ENCODE measurements around the gene CATSPER3.

Gene CATSPER3

GRCh38 chr5:135018457-135018856 is 50.8 kb downstream of the CATSPER3 start:
- H3K27me3 ChIP-seq (ENCODE audit: control insufficient read depth in 5 of 5, insufficient read depth in 4 of 5, low read length in 5 of 5), result no peaks in the 10 kb centered on the region
- H3K4me1 ChIP-seq (ENCODE audit: control insufficient read depth in 5 of 5, insufficient read depth in 5 of 5, low read length in 5 of 5), result peaks cover 1 to 14% (median 10%) of the 10 kb centered on the region in 5 donors
- H3K27ac ChIP-seq (ENCODE audit: low read depth, low read length), result no peak overlapping the region
- H3K4me3 ChIP-seq (ENCODE audit: low read depth in 1 of 5, low read length in 5 of 5), result no peak overlapping the region
- H3K9ac ChIP-seq (ENCODE audit: low read length in 5 of 5), result no peak overlapping the region
- no peaks in the 10 kb centered on the region for H3K9me3 ChIP-seq (ENCODE audit: control insufficient read depth in 5 of 5, low read length in 5 of 5)
- H3K36me3 ChIP-seq (ENCODE audit: control insufficient read depth in 5 of 5, insufficient read depth in 5 of 5, low read length in 5 of 5), result no peaks in the 10 kb centered on the region

GRCh38 chr5:135019314-135019713 is 51.6 kb downstream of the CATSPER3 start:
- H3K36me3 ChIP-seq (ENCODE audit: control insufficient read depth in 5 of 5, insufficient read depth in 5 of 5, low read length in 5 of 5), result no peaks in the 10 kb centered on the region
- H3K4me1 ChIP-seq (ENCODE audit: control insufficient read depth in 5 of 5, insufficient read depth in 5 of 5, low read length in 5 of 5), result peaks cover 1 to 6% (median 5%) of the 10 kb centered on the region in 5 donors

GRCh38 chr5:135020111-135020895 is 52.6 kb downstream of the CATSPER3 start:
- Histone ChIP-seq H3K9me3 (ENCODE audit: control insufficient read depth in 5 of 5, low read length in 5 of 5) (no peaks in the 10 kb centered on the region), H3K4me1 (ENCODE audit: control insufficient read depth in 5 of 5, insufficient read depth in 5 of 5, low read length in 5 of 5) (peaks cover 0 to under 1% (median 0%) of the 10 kb centered on the region in 5 donors), H3K27me3 (ENCODE audit: control insufficient read depth in 5 of 5, insufficient read depth in 4 of 5, low read length in 5 of 5) (peaks cover 0 to 4% (median 0%) of the 10 kb centered on the region in 5 donors), H3K27ac (ENCODE audit: low read depth, low read length) (no peak overlapping the region), H3K9ac (ENCODE audit: low read length in 5 of 5) (no peak overlapping the region), H3K4me3 (ENCODE audit: low read depth in 1 of 5, low read length in 5 of 5) (no peak overlapping the region), H3K36me3 (ENCODE audit: control insufficient read depth in 5 of 5, insufficient read depth in 5 of 5, low read length in 5 of 5) (no peaks in the 10 kb centered on the region)

More at GRCh38 chr5:135019314-135019713, 51.6 kb downstream of the CATSPER3 start:
- no peak overlapping the region for H3K9ac ChIP-seq (ENCODE audit: low read length in 5 of 5)
- H3K4me3 ChIP-seq (ENCODE audit: low read depth in 1 of 5, low read length in 5 of 5), result no peak overlapping the region
- H3K27me3 ChIP-seq (ENCODE audit: control insufficient read depth in 5 of 5, insufficient read depth in 4 of 5, low read length in 5 of 5), result no peaks in the 10 kb centered on the region
- no peaks in the 10 kb centered on the region for H3K9me3 ChIP-seq (ENCODE audit: control insufficient read depth in 5 of 5, low read length in 5 of 5)
- no peak overlapping the region for H3K27ac ChIP-seq (ENCODE audit: low read depth, low read length)

GRCh38 chr5:135024956-135025729 is 57.4 kb downstream of the CATSPER3 start:
- no peak overlapping the region for H3K27ac ChIP-seq (ENCODE audit: low read depth, low read length)

GRCh38 chr5:135025730-135026644 is 58.3 kb downstream of the CATSPER3 start:
- Histone ChIP-seq H3K9ac (ENCODE audit: low read length in 5 of 5) (no peak overlapping the region), H3K4me1 (ENCODE audit: control insufficient read depth in 5 of 5, insufficient read depth in 5 of 5, low read length in 5 of 5) (peaks cover 0 to 15% (median 9%) of the 10 kb centered on the region in 5 donors), H3K9me3 (ENCODE audit: control insufficient read depth in 5 of 5, low read length in 5 of 5) (peaks cover 0 to 5% (median 0%) of the 10 kb centered on the region in 5 donors), H3K36me3 (ENCODE audit: control insufficient read depth in 5 of 5, insufficient read depth in 5 of 5, low read length in 5 of 5) (no peaks in the 10 kb centered on the region), H3K27ac (ENCODE audit: low read depth, low read length) (no peak overlapping the region), H3K4me3 (ENCODE audit: low read depth in 1 of 5, low read length in 5 of 5) (no peak overlapping the region), H3K27me3 (ENCODE audit: control insufficient read depth in 5 of 5, insufficient read depth in 4 of 5, low read length in 5 of 5) (peaks cover 18 to 52% (median 47%) of the 10 kb centered on the region in 5 donors)

More at GRCh38 chr5:135024956-135025729, 57.4 kb downstream of the CATSPER3 start:
- H3K9me3 ChIP-seq (ENCODE audit: control insufficient read depth in 5 of 5, low read length in 5 of 5), result peaks cover 0 to 5% (median 0%) of the 10 kb centered on the region in 5 donors
- H3K9ac ChIP-seq (ENCODE audit: low read length in 5 of 5), result no peak overlapping the region
- no peaks in the 10 kb centered on the region for H3K36me3 ChIP-seq (ENCODE audit: control insufficient read depth in 5 of 5, insufficient read depth in 5 of 5, low read length in 5 of 5)
- peaks cover 0 to 7% (median under 1%) of the 10 kb centered on the region in 5 donors for H3K4me1 ChIP-seq (ENCODE audit: control insufficient read depth in 5 of 5, insufficient read depth in 5 of 5, low read length in 5 of 5)
- peaks cover 9 to 44% (median 39%) of the 10 kb centered on the region in 5 donors for H3K27me3 ChIP-seq (ENCODE audit: control insufficient read depth in 5 of 5, insufficient read depth in 4 of 5, low read length in 5 of 5)
- H3K4me3 ChIP-seq (ENCODE audit: low read depth in 1 of 5, low read length in 5 of 5), result no peak overlapping the region

- no peak overlapping the region for H3K27ac ChIP-seq (ENCODE audit: low read depth, low read length)
- peaks cover 0 to 21% (median 15%) of the 10 kb centered on the region in 5 donors for H3K4me1 ChIP-seq (ENCODE audit: control insufficient read depth in 5 of 5, insufficient read depth in 5 of 5, low read length in 5 of 5)
- H3K9me3 ChIP-seq (ENCODE audit: control insufficient read depth in 5 of 5, low read length in 5 of 5), result peaks cover 0 to 5% (median 0%) of the 10 kb centered on the region in 5 donors
- H3K4me3 ChIP-seq (ENCODE audit: low read depth in 1 of 5, low read length in 5 of 5), result no peak overlapping the region
- no peaks in the 10 kb centered on the region for H3K36me3 ChIP-seq (ENCODE audit: control insufficient read depth in 5 of 5, insufficient read depth in 5 of 5, low read length in 5 of 5)
- H3K27me3 ChIP-seq (ENCODE audit: control insufficient read depth in 5 of 5, insufficient read depth in 4 of 5, low read length in 5 of 5), result peaks cover 24 to 58% (median 55%) of the 10 kb centered on the region in 5 donors
- H3K9ac ChIP-seq (ENCODE audit: low read length in 5 of 5), result no peak overlapping the region
Observed at GRCh38 chr5:135026645-135027265, 59.0 kb downstream of the CATSPER3 start.

GRCh38 chr5:135027266-135027696 is 59.6 kb downstream of the CATSPER3 start:
- H3K27me3 ChIP-seq (ENCODE audit: control insufficient read depth in 5 of 5, insufficient read depth in 4 of 5, low read length in 5 of 5), result peaks cover 29 to 64% (median 59%) of the 10 kb centered on the region in 5 donors
- no peak overlapping the region for H3K27ac ChIP-seq (ENCODE audit: low read depth, low read length)

GRCh38 chr5:135027697-135028615 is 60.2 kb downstream of the CATSPER3 start:
- Histone ChIP-seq H3K27ac (ENCODE audit: low read depth, low read length) (no peak overlapping the region), H3K4me3 (ENCODE audit: low read depth in 1 of 5, low read length in 5 of 5) (no peak overlapping the region), H3K4me1 (ENCODE audit: control insufficient read depth in 5 of 5, insufficient read depth in 5 of 5, low read length in 5 of 5) (peaks cover 0 to 26% (median 20%) of the 10 kb centered on the region in 5 donors), H3K9me3 (ENCODE audit: control insufficient read depth in 5 of 5, low read length in 5 of 5) (peaks cover 0 to 5% (median 0%) of the 10 kb centered on the region in 5 donors), H3K9ac (ENCODE audit: low read length in 5 of 5) (no peak overlapping the region), H3K27me3 (ENCODE audit: control insufficient read depth in 5 of 5, insufficient read depth in 4 of 5, low read length in 5 of 5) (peaks cover 29 to 67% (median 59%) of the 10 kb centered on the region in 5 donors), H3K36me3 (ENCODE audit: control insufficient read depth in 5 of 5, insufficient read depth in 5 of 5, low read length in 5 of 5) (no peaks in the 10 kb centered on the region)

More at GRCh38 chr5:135027266-135027696, 59.6 kb downstream of the CATSPER3 start:
- H3K4me1 ChIP-seq (ENCODE audit: control insufficient read depth in 5 of 5, insufficient read depth in 5 of 5, low read length in 5 of 5), result peaks cover 0 to 21% (median 15%) of the 10 kb centered on the region in 5 donors
- H3K9me3 ChIP-seq (ENCODE audit: control insufficient read depth in 5 of 5, low read length in 5 of 5), result peaks cover 0 to 5% (median 0%) of the 10 kb centered on the region in 5 donors
- H3K36me3 ChIP-seq (ENCODE audit: control insufficient read depth in 5 of 5, insufficient read depth in 5 of 5, low read length in 5 of 5), result no peaks in the 10 kb centered on the region
- H3K4me3 ChIP-seq (ENCODE audit: low read depth in 1 of 5, low read length in 5 of 5), result no peak overlapping the region
- no peak overlapping the region for H3K9ac ChIP-seq (ENCODE audit: low read length in 5 of 5)

Data from subcutaneous abdominal adipose tissue (tissue), 5 donors.